GM23248 (cell line): ENCODE measurements around the gene TYW3. TPM values are rescaled to one million over a fixed set of nuclear protein-coding genes. Genes with fewer than 3 reads are reported as not detected.

ENCODE experiments used
- DNase-seq: peaks from one replicate; pipeline ENCODE4 v3.0.0-alpha.2; 2015
- H2AFZ ChIP-seq: fragments of 200-600 bp; sonication (generic); 2 replicates; pipeline ENCODE4 v1.6.1; 2016; ENCODE audit warnings: antibody characterized with exemption
- H3F3A ChIP-seq: fragments of 200-600 bp; sonication (generic); 2 replicates; pipeline ENCODE4 v1.6.1; 2016; ENCODE audit warnings: mild to moderate bottlenecking, antibody characterized with exemption, mixed run types; ENCODE audit not compliant: insufficient read depth
- H3K27ac ChIP-seq: fragments of 200-600 bp; sonication (generic); 2 replicates; pipeline ENCODE4 v1.5.1; 2016; ENCODE audit warnings: mild to moderate bottlenecking
- H3K27me3 ChIP-seq: fragments of 200-600 bp; sonication (generic); replicated peaks from 2 replicates; pipeline ENCODE4 v1.6.1; 2016; ENCODE audit warnings: mild to moderate bottlenecking; ENCODE audit not compliant: insufficient read depth
- H3K36me3 ChIP-seq: fragments of 200-600 bp; sonication (generic); 2 replicates; pipeline ENCODE4 v1.6.1; 2016; ENCODE audit warnings: low read depth, mild to moderate bottlenecking
- H3K4me1 ChIP-seq: fragments of 200-600 bp; sonication (generic); 2 replicates; pipeline ENCODE4 v1.6.1; 2016; ENCODE audit warnings: mild to moderate bottlenecking; ENCODE audit not compliant: insufficient read depth
- H3K4me2 ChIP-seq: fragments of 200-600 bp; sonication (generic); one replicate; pipeline ENCODE4 v1.6.1; 2016; ENCODE audit warnings: mild to moderate bottlenecking; ENCODE audit not compliant: unreplicated experiment
- H3K4me3 ChIP-seq: fragments of 200-600 bp; sonication (generic); 2 replicates; pipeline ENCODE4 v1.5.1; 2016; ENCODE audit warnings: mild to moderate bottlenecking
- H3K79me2 ChIP-seq: fragments of 200-600 bp; sonication (generic); 2 replicates; pipeline ENCODE4 v1.6.1; 2016; ENCODE audit warnings: mild to moderate bottlenecking; ENCODE audit not compliant: insufficient read depth
- H3K9ac ChIP-seq: fragments of 200-600 bp; sonication (generic); 2 replicates; pipeline ENCODE4 v1.6.1; 2016; ENCODE audit warnings: mild to moderate bottlenecking
- H3K9me2 ChIP-seq: fragments of 200-600 bp; sonication (generic); 2 replicates; pipeline ENCODE4 v1.6.1; 2016; ENCODE audit warnings: mixed run types, mild to moderate bottlenecking, moderate library complexity; ENCODE audit not compliant: insufficient read depth
- H3K9me3 ChIP-seq: fragments of 200-600 bp; sonication (generic); one replicate; pipeline ENCODE4 v1.6.1; 2017; ENCODE audit warnings: low read depth
- H4K20me1 ChIP-seq: fragments of 200-600 bp; sonication (generic); 2 replicates; pipeline ENCODE4 v1.6.0; 2016; ENCODE audit not compliant: insufficient read depth
- EZH2 ChIP-seq: fragments of 200-600 bp; sonication (generic); IDR thresholded peaks from 2 replicates; pipeline ENCODE4 v1.6.1; 2018; ENCODE audit warnings: antibody characterized with exemption, mild to moderate bottlenecking; ENCODE audit not compliant: insufficient read depth, poor library complexity, severe bottlenecking
- EZH2phosphoT487 ChIP-seq: fragments of 200-600 bp; sonication (generic); IDR thresholded peaks from 2 replicates; pipeline ENCODE4 v1.6.1; 2018; ENCODE audit warnings: antibody characterized with exemption, moderate library complexity, mild to moderate bottlenecking, low read depth; ENCODE audit not compliant: insufficient read depth
- WGBS, 2 experiments: methylation state at CpG; one replicate each; pipeline ENCODE4 v1.1.6; 2015 to 2017; ENCODE audit warnings: low lambda C conversion rate in 2 of 2, low coverage in 1 of 2; ENCODE audit errors: missing lambda C conversion rate in 2 of 2; 5-methylcytosine and 5-hydroxymethylcytosine counted together
- in situ Hi-C: fragments of 300-500 bp; cut with MboI; formaldehyde crosslinking; loops from 2 replicates; pipeline ENCODE4 v1.15.0; 2020
- polyA plus RNA-seq: library from polyadenylated mRNA; unstranded; fragments of >200 nt; fragmentation: Nextera tagmentation; extraction: Ambion mirVana; gene quantifications from 2 replicates; pipeline ENCODE4 v1.2.1, GENCODE V29; 2016
- total RNA-seq: library from RNA; depleted of rRNA; stranded (reverse); fragments of >200 nt; shearing (Covaris generic); gene quantifications from 2 replicates; pipeline ENCODE4 v1.2.3, GENCODE V29; 2014

Gene TYW3
- total and polyA plus RNA-seq, 2 experiments from 2014 or later, result 16.0 TPM

- no peaks in the 10 kb centered on the region; the same call in 1 of the 2 replicates for H3K27me3 ChIP-seq
- H3K9me2 ChIP-seq, result no peaks in the 10 kb centered on the region
- H3K36me3 ChIP-seq, result no peaks in the 10 kb centered on the region
- H3K27ac ChIP-seq, result no peak overlapping the region
- WGBS, 2 experiments, result 17 to 20% methylated on average over 5 of the region's 5 CpGs
- H3K79me2 ChIP-seq, result no peaks in the 10 kb centered on the region
- no peaks in the 10 kb centered on the region for H3F3A ChIP-seq
- H2AFZ ChIP-seq, result peak overlapping the region; percentile 36; the same call in 1 of the 2 replicates
- H3K4me1 ChIP-seq, result no peaks in the 10 kb centered on the region
- H3K9ac ChIP-seq, result no peak overlapping the region
- in situ Hi-C loops, result no loop called here
- H3K9me3 ChIP-seq, result no peaks in the 10 kb centered on the region
- peak; percentile 63 for DNase-seq
- no peak for TF ChIP-seq EZH2
- TF ChIP-seq EZH2phosphoT487, result no peak
- H3K4me3 ChIP-seq, result no peak overlapping the region
- H4K20me1 ChIP-seq, result no peaks in the 10 kb centered on the region
- H3K4me2 ChIP-seq, result no peak overlapping the region
These were observed 43.2 kb upstream of the TYW3 start for GRCh38 chr1:74689621-74690363.

GRCh38 chr1:74690364-74690696, 42.6 kb upstream of the TYW3 start:
- Histone ChIP-seq H3K4me1 (no peaks in the 10 kb centered on the region), H3K9ac (no peak overlapping the region), H2AFZ (0 out of 2 replicates have a peak overlapping the region, but pooled peaks have one; percentile 36), H4K20me1 (no peaks in the 10 kb centered on the region), H3K36me3 (no peaks in the 10 kb centered on the region), H3K9me3 (no peaks in the 10 kb centered on the region), H3K9me2 (no peaks in the 10 kb centered on the region), H3K79me2 (no peaks in the 10 kb centered on the region), H3K27me3 (no peaks in the 10 kb centered on the region; the same call in 1 of the 2 replicates), H3F3A (no peaks in the 10 kb centered on the region), H3K4me3 (no peak overlapping the region), H3K4me2 (no peak overlapping the region), H3K27ac (no peak overlapping the region)
- 23 to 30% methylated on average over 2 of the region's 2 CpGs for WGBS, 2 experiments
- DNase-seq, result no peak
- in situ Hi-C loops, result no loop called here
- TF ChIP-seq EZH2, result no peak
- TF ChIP-seq EZH2phosphoT487, result no peak

- no peak overlapping the region for H3K4me2 ChIP-seq
- H3K36me3 ChIP-seq, result no peaks in the 10 kb centered on the region
- H3K9me2 ChIP-seq, result no peaks in the 10 kb centered on the region
- H3K4me1 ChIP-seq, result no peaks in the 10 kb centered on the region
- DNase-seq, result no peak
- H3K9me3 ChIP-seq, result no peaks in the 10 kb centered on the region
- no peak overlapping the region for H3K9ac ChIP-seq
- no peaks in the 10 kb centered on the region for H3F3A ChIP-seq
- in situ Hi-C loops, result no loop called here
- H3K27ac ChIP-seq, result no peak overlapping the region
- no peaks in the 10 kb centered on the region; the same call in 1 of the 2 replicates for H3K27me3 ChIP-seq
- H2AFZ ChIP-seq, result no peak overlapping the region
- TF ChIP-seq EZH2phosphoT487 (no peak), EZH2 (no peak)
- no peak overlapping the region for H3K4me3 ChIP-seq
- H4K20me1 ChIP-seq, result no peaks in the 10 kb centered on the region
- H3K79me2 ChIP-seq, result no peaks in the 10 kb centered on the region
- WGBS, 2 experiments, result 78 to 79% methylated on average over 4 of the region's 4 CpGs
These were observed 42.0 kb upstream of the TYW3 start for GRCh38 chr1:74690909-74691308.

GRCh38 chr1:74693473-74693872, 39.5 kb upstream of the TYW3 start:
- H3K9me3 ChIP-seq, result no peaks in the 10 kb centered on the region
- H4K20me1 ChIP-seq, result no peaks in the 10 kb centered on the region
- no peak overlapping the region for H3K27ac ChIP-seq
- no peaks in the 10 kb centered on the region for H3K9me2 ChIP-seq
- WGBS, 2 experiments, result 96 to 100% methylated on average over 2 of the region's 2 CpGs
- no peak overlapping the region for H3K4me3 ChIP-seq
- no peaks in the 10 kb centered on the region; the same call in 1 of the 2 replicates for H3K27me3 ChIP-seq
- no peaks in the 10 kb centered on the region for H3K36me3 ChIP-seq
- DNase-seq, result no peak
- TF ChIP-seq EZH2, result no peak
- no peak for TF ChIP-seq EZH2phosphoT487
- H2AFZ ChIP-seq, result no peak overlapping the region
- no peaks in the 10 kb centered on the region for H3K79me2 ChIP-seq
- no peak overlapping the region for H3K4me2 ChIP-seq
- no peaks in the 10 kb centered on the region for H3F3A ChIP-seq
- H3K9ac ChIP-seq, result no peak overlapping the region
- in situ Hi-C loops, result no loop called here
- no peaks in the 10 kb centered on the region for H3K4me1 ChIP-seq
